Heart right ventricle (tissue), 16 donors: Measurements from ENCODE around the gene ATL2. TPM values are rescaled to one million over a fixed set of nuclear protein-coding genes. Genes with fewer than 3 reads are reported as not detected.
"Not testable (repeated sequence)": the region's sequence is repeated elsewhere in the genome, so short reads cannot be mapped to it uniquely, and the experiment has no call there.

Experiments
- ATAC-seq, 8 donors: fragments of 200-7000 bp; cut with Tn5 transposase; one replicate each; pipeline ENCODE4 v1.9.1; 2020; ENCODE audit warnings: mild to moderate bottlenecking in 8 of 8, moderate library complexity in 8 of 8, moderate number of reproducible peaks in 1 of 8
- DNase-seq, 2 donors: peaks; one replicate each; pipeline ENCODE4 v3.0.0-alpha.2; 2020
- H3K27ac ChIP-seq, 10 donors: fragments of 200-600 bp; sonication (generic) in 2 of 10; one replicate each; pipeline versions ENCODE4 v1.5.0 to v1.8.0; 2020 to 2022; ENCODE audit warnings: mild to moderate bottlenecking in 3 of 10
- H3K27me3 ChIP-seq, 7 donors: fragments of 200-600 bp; one replicate each; pipeline ENCODE4 v1.8.0; 2021 to 2022; ENCODE audit warnings: mild to moderate bottlenecking in 2 of 7
- H3K36me3 ChIP-seq, 9 donors: fragments of 200-600 bp; sonication (generic) in 1 of 9; one replicate each; pipeline versions ENCODE4 v1.5.0 to v1.8.0; 2020 to 2022; ENCODE audit warnings: mild to moderate bottlenecking in 2 of 9
- H3K4me1 ChIP-seq, 9 donors: fragments of 200-600 bp; sonication (generic) in 1 of 9; one replicate each; pipeline versions ENCODE4 v1.5.0 to v1.8.0; 2020 to 2022; ENCODE audit warnings: mild to moderate bottlenecking in 4 of 9
- H3K4me3 ChIP-seq, 10 donors: fragments of 200-600 bp; sonication (generic) in 2 of 10; one replicate each; pipeline versions ENCODE4 v1.5.0 to v1.8.0; 2020 to 2022; ENCODE audit warnings: mild to moderate bottlenecking in 7 of 10, moderate library complexity in 2 of 10
- H3K9me3 ChIP-seq, 11 donors: fragments of 200-600 bp in 10 of 11; sonication (generic) in 2 of 11; one replicate each; pipeline versions ENCODE4 v1.5.0 to v1.8.0; 2013 to 2022; ENCODE audit warnings: mild to moderate bottlenecking in 2 of 11, control low read depth in 1 of 11, moderate library complexity in 1 of 11
- WGBS, 2 donors: extraction: QIAGEN DNeasy Blood & Tissue Kit; methylation state at CpG; one replicate each; pipeline ENCODE4 v1.1.7; 2013; ENCODE audit warnings: inconsistent platforms in 1 of 2; 5-methylcytosine and 5-hydroxymethylcytosine counted together
- intact Hi-C, 10 donors: fragments of 100-400 bp; cut with DNase I; formaldehyde crosslinking; loops; one replicate each; pipeline versions ENCODE4 v1.11.1 to v1.14.2; 2022
- polyA plus RNA-seq, 2 donors: library from polyadenylated mRNA; stranded (reverse); fragments of 200-250 nt; gene quantifications; one replicate each; pipeline ENCODE4 v1.2.3, GENCODE V29; 2013
- total RNA-seq, 10 donors: library from RNA; stranded (reverse); fragmentation: NEBNext Ultra II Directional in 3 of 10; extraction: Animal tissue kit (Norgen Biotek cat#: 25700) in 3 of 10; gene quantifications; one replicate each; pipeline versions ENCODE4 v1.2.1 to v1.2.4, GENCODE V29; 2021 to 2023
- TF ChIP-seq, protein P1 (sequence below), 9 donors: fragments of 200-600 bp; sonication (generic) in 2 of 9; IDR thresholded peaks; one replicate each; pipeline versions ENCODE4 v1.5.0 to v1.8.0; 2021 to 2022; ENCODE audit warnings: antibody characterized with exemption in 9 of 9, mild to moderate bottlenecking in 5 of 9, moderate library complexity in 1 of 9
- donor health status: Arrhythmogenic right ventricular cardiomyopathy.
- donor health status: ischemic (EF 13 %, LVEDD 7.1; RV severe dilation, severe dysfunction).
- donor health status: healthy with polysubstance abuse.
- donor health status: DM: no; HTN: yes; CAD: no.
- donor health status: DM: no; HTN: no; CAD: no.
- donor health status: ischemic (EF 25% LVEDD 6.9; RV normal size, moderate dysfunction).
- donor health status: ischemic (EF 25% LVEDD 5.7; RV mildly dilated, moderate dysfunction).
- donor health status: healthy.
- donor health status: DM: yes; HTN: yes; CAD: no.
- donor health status: Ischemic cardiomyopathy.
- donor health status: ischemic (EF 35%, LVEDD 5.7; RV mildly dilated, moderate dysfunction).
- donor health status: nonischemic (EF 11% LVEDD 7.7; RV severe dilation, severe dysfunction).
- donor health status: DM: yes; HTN: yes; CAD: no.
- donor health status: PGD.
- donor health status: ischemic (EF 29% LVEDD 5.4; RV normal size, mild dysfunction).
- donor health status: nonischemic (EF 23%, LVEDD 6.1; RV moderate dilation, normal function).

The ATL2 gene
- total and polyA plus RNA-seq, 12 donors = 14.1 to 46.2 (median 30.2) TPM

DNA sequence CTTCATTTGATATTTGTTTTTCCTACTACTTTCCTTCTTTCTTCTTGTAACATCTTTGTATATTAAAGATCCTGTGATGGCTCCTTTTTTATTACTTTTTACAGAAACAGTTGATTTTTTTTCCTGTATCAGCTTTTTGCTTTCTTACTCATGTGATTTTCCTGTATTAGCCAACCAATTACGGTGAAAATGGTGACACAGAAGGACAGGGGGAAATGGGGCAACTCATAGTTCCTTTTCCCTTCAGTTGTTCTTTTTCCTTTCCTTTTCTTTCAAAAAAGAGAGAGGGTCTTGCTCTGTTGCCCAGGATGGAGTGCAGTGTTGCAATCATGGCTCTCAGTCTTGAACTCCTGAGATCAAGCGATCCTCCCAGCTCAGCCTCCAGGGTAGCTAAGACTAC is 117.8 kb downstream of the ATL2 start:
- ATAC-seq = no peak
- WGBS, 2 donors = 92 to 94% methylated on average over 2 of the region's 2 CpGs

GRCh38 chr2:38257680-38258079 is 119.4 kb downstream of the ATL2 start:
- H3K4me1 ChIP-seq = peaks cover 0 to 20% (median 0%) of the 10 kb centered on the region in 9 donors
- H3K27ac ChIP-seq, H3K36me3 ChIP-seq, ATAC-seq, DNase-seq, H3K9me3 ChIP-seq, H3K4me3 ChIP-seq, intact Hi-C loops, H3K27me3 ChIP-seq: not testable (repeated sequence)
- WGBS, 2 donors = 91 to 95% methylated on average over 6 of the region's 6 CpGs

More for the DNA sequence above, 117.8 kb downstream of the ATL2 start:
- Histone ChIP-seq H3K9me3 (no peaks in the 10 kb centered on the region), H3K4me3 (no peak overlapping the region), H3K27me3 (no peaks in the 10 kb centered on the region), H3K27ac (peak overlapping the region in 1 of 10 donors; percentile 71), H3K36me3 (no peaks in the 10 kb centered on the region), H3K4me1 (peaks cover 0 to 28% (median 0%) of the 10 kb centered on the region in 9 donors)
- TF ChIP-seq, protein P1, sequence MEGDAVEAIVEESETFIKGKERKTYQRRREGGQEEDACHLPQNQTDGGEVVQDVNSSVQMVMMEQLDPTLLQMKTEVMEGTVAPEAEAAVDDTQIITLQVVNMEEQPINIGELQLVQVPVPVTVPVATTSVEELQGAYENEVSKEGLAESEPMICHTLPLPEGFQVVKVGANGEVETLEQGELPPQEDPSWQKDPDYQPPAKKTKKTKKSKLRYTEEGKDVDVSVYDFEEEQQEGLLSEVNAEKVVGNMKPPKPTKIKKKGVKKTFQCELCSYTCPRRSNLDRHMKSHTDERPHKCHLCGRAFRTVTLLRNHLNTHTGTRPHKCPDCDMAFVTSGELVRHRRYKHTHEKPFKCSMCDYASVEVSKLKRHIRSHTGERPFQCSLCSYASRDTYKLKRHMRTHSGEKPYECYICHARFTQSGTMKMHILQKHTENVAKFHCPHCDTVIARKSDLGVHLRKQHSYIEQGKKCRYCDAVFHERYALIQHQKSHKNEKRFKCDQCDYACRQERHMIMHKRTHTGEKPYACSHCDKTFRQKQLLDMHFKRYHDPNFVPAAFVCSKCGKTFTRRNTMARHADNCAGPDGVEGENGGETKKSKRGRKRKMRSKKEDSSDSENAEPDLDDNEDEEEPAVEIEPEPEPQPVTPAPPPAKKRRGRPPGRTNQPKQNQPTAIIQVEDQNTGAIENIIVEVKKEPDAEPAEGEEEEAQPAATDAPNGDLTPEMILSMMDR (IDR thresholded peaks at IDR 0.05) = no peak
- intact Hi-C loops = no loop called here
- DNase-seq = no peak

DNA sequence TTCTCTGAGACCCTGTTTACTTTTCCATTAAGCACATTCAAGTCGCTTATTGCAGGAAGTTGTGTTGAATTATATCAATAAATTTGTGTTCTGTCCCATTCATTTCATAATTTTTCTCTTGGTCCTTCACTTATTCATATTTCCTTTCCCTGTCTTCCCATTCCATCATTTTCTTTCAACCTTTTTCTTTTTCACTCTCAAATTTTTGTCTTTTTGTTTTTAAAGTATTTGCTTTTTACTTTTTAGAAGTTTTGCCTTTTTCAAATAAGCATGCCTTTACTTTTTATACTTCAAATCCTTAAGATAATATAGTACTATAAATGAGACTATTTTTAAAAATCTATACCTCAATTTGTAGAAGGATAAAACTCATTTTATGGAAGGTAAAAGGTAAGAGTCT is 120.5 kb downstream of the ATL2 start:
- ATAC-seq (no peak), DNase-seq (no peak)
- no peaks in the 10 kb centered on the region for H3K36me3 ChIP-seq
- no peak overlapping the region for H3K4me3 ChIP-seq
- no peaks in the 10 kb centered on the region for H3K9me3 ChIP-seq
- TF ChIP-seq, protein P1 (IDR thresholded peaks at IDR 0.05) = no peak
- no peak overlapping the region for H3K27ac ChIP-seq
- no peaks in the 10 kb centered on the region for H3K27me3 ChIP-seq
- peaks cover 0 to 20% (median 0%) of the 10 kb centered on the region in 9 donors for H3K4me1 ChIP-seq
- WGBS, 2 donors = 61 to 75% methylated on average over 1 of the region's 1 CpG
- intact Hi-C loops = no loop called here

DNA sequence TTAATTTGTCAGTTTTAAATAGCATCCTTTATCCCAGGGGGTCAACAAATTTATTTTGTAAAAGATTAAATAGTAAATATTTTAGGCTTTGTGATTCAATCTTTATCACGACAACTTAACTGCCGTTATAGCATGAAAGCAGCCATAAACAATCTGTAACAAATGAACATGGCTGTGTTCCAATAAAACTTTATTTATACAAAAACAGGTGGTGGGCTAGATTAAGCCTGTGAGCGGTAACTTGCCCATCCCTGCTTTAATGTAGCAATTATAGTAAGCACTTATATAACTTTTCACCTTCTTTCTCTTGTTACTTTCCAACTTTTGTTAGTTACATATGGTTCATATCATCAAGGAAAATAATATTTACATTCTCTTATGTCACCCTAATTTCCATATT is 121.9 kb downstream of the ATL2 start:
- H3K9me3 ChIP-seq = no peaks in the 10 kb centered on the region
- ATAC-seq (no peak), DNase-seq (no peak)
- TF ChIP-seq, protein P1 (IDR thresholded peaks at IDR 0.05) = no peak
- 90% methylated on average over 3 of the region's 3 CpGs for WGBS, 2 donors
- H3K27ac ChIP-seq = no peak overlapping the region
- no peaks in the 10 kb centered on the region for H3K27me3 ChIP-seq
- intact Hi-C loops = no loop called here
- no peaks in the 10 kb centered on the region for H3K36me3 ChIP-seq
- no peak overlapping the region for H3K4me3 ChIP-seq
- H3K4me1 ChIP-seq = peaks cover 0 to 9% (median 0%) of the 10 kb centered on the region in 9 donors

GRCh38 chr2:38254796-38255195 is 122.3 kb downstream of the ATL2 start:
- Histone ChIP-seq H3K36me3 (no peaks in the 10 kb centered on the region), H3K9me3 (no peaks in the 10 kb centered on the region), H3K4me1 (peaks cover 0 to 9% (median 0%) of the 10 kb centered on the region in 9 donors), H3K27me3 (no peaks in the 10 kb centered on the region), H3K4me3 (no peak overlapping the region), H3K27ac (no peak overlapping the region)
- intact Hi-C loops = no loop called here
- ATAC-seq (no peak), DNase-seq (no peak)
- TF ChIP-seq, protein P1 (IDR thresholded peaks at IDR 0.05) = no peak
- WGBS, 2 donors = 95% methylated on average over 5 of the region's 5 CpGs
